SK-N-SH (cell line): ENCODE data around the gene HNRNPD. TPM values are rescaled to one million over a fixed set of nuclear protein-coding genes. Genes with fewer than 3 reads are reported as not detected.

Experiments
- CTCF ChIA-PET: fragments of 300-600, 350-600 bp; formaldehyde crosslinking; extraction: SDS; loops from one replicate; lab custom pipeline; 2021; lab: Yijun Ruan, JAX
- POLR2A ChIA-PET: fragments of 350-600 bp; sonication (Branson Sonifier 250); formaldehyde crosslinking; extraction: SDS; loops from one replicate; lab custom pipeline; 2020; ENCODE audit warnings: antibody characterized with exemption, inconsistent platforms; lab: Yijun Ruan, JAX
- DNase-seq: peaks from one replicate; pipeline ENCODE4 v3.0.0; 2012
- H2AFZ ChIP-seq: fragments of 200-600 bp; sonication (generic); 2 replicates; pipeline ENCODE4 v1.8.1; 2016; ENCODE audit warnings: antibody characterized with exemption, mild to moderate bottlenecking, low read depth
- H3F3A ChIP-seq: fragments of 200-600 bp; sonication (generic); replicated peaks from 2 replicates; pipeline ENCODE3; 2016; ENCODE audit warnings: antibody characterized with exemption, mild to moderate bottlenecking; ENCODE audit not compliant: insufficient read depth
- H3K27ac ChIP-seq, 2 experiments: fragments of 200-500 bp in 1 of 2; fragments of 200-600 bp in 1 of 2; sonication (Bioruptor generic) in 1 of 2; sonication (generic), shearing (Covaris generic) in 1 of 2; 2 replicates each; pipeline versions ENCODE4 v1.5.1 to v1.6.1; 2014 to 2016; ENCODE audit warnings: low read depth in 2 of 2, inconsistent platforms in 1 of 2, low read length in 1 of 2, mild to moderate bottlenecking in 1 of 2, mixed read lengths in 1 of 2
- H3K27me3 ChIP-seq: fragments of 200-600 bp; sonication (generic), shearing (Covaris generic); 2 replicates; pipeline ENCODE4 v1.6.1; 2016; ENCODE audit warnings: mixed run types; ENCODE audit not compliant: insufficient read depth
- H3K36me3 ChIP-seq, 2 experiments: fragments of 200-500 bp in 1 of 2; fragments of 200-600 bp in 1 of 2; sonication (Bioruptor generic) in 1 of 2; sonication (generic) in 1 of 2; replicated peaks in 1 of 2; 2 replicates each; pipeline versions ENCODE3 to v1.5.1; 2014 to 2016; ENCODE audit warnings: low read length in 1 of 2, mild to moderate bottlenecking in 1 of 2; ENCODE audit not compliant: insufficient read depth in 2 of 2, control insufficient read depth in 1 of 2
- H3K4me1 ChIP-seq, 2 experiments: fragments of 200-500 bp in 1 of 2; fragments of 200-600 bp in 1 of 2; sonication (Bioruptor generic) in 1 of 2; sonication (generic), shearing (Covaris generic) in 1 of 2; 2 replicates each; pipeline versions ENCODE4 v1.5.1 to v1.6.1; 2014 to 2016; ENCODE audit warnings: low read depth in 1 of 2, low read length in 1 of 2, mixed run types in 1 of 2; ENCODE audit not compliant: insufficient read depth in 2 of 2, control insufficient read depth in 1 of 2
- H3K4me2 ChIP-seq: fragments of 200-600 bp; sonication (generic), shearing (Covaris generic); 2 replicates; pipeline ENCODE4 v1.6.1; 2017; ENCODE audit warnings: mixed run types
- H3K4me3 ChIP-seq, 2 experiments: fragments of 200-500 bp in 1 of 2; fragments of 200-600 bp in 1 of 2; sonication (Bioruptor generic) in 1 of 2; sonication (generic), shearing (Covaris generic) in 1 of 2; 2 replicates each; pipeline versions ENCODE4 v1.5.1 to v1.8.1; 2014 to 2016; ENCODE audit warnings: low read depth in 2 of 2, inconsistent platforms in 1 of 2, low read length in 1 of 2, mild to moderate bottlenecking in 1 of 2, mixed read lengths in 1 of 2, moderate library complexity in 1 of 2
- H3K79me2 ChIP-seq: fragments of 200-600 bp; sonication (generic); 2 replicates; pipeline ENCODE4 v1.8.1; 2017; ENCODE audit warnings: mild to moderate bottlenecking; ENCODE audit not compliant: insufficient read depth
- H3K9ac ChIP-seq: fragments of 200-600 bp; sonication (generic); 2 replicates; pipeline ENCODE4 v1.6.1; 2017; ENCODE audit warnings: mixed run types
- H3K9me2 ChIP-seq: fragments of 200-600 bp; sonication (generic); 2 replicates; pipeline ENCODE4 v1.6.1; 2017; ENCODE audit warnings: mixed run types
- H3K9me3 ChIP-seq: fragments of 200-600 bp; sonication (generic); 2 replicates; pipeline ENCODE4 v1.6.1; 2017; ENCODE audit warnings: mixed run types, mild to moderate bottlenecking, moderate library complexity
- H4K20me1 ChIP-seq: fragments of 200-600 bp; sonication (generic); 2 replicates; pipeline ENCODE4 v1.6.1; 2017; ENCODE audit warnings: mild to moderate bottlenecking, mixed run types; ENCODE audit not compliant: insufficient read depth
- CTCF ChIP-seq: fragments of 200-600 bp; sonication (generic); IDR thresholded peaks from 2 replicates; pipeline ENCODE4 v1.6.1; 2017; ENCODE audit warnings: antibody characterized with exemption, mild to moderate bottlenecking, moderate library complexity
- ELF1 ChIP-seq: IDR thresholded peaks from 2 replicates; pipeline ENCODE4 v1.4.0; 2012
- EP300 ChIP-seq, 2 experiments: IDR thresholded peaks; 2 replicates each; pipeline versions ENCODE4 v1.4.0 to v1.6.1; 2012; ENCODE audit warnings: borderline replicate concordance in 1 of 2, low read depth in 1 of 2, low read length in 1 of 2
- FOXJ3 ChIP-seq: sonication (generic); formaldehyde crosslinking; IDR thresholded peaks from 2 replicates; pipeline ENCODE4 v1.5.1; 2020; ENCODE audit warnings: mild to moderate bottlenecking, missing genetic modification reagents
- FOXM1 ChIP-seq: IDR thresholded peaks from 2 replicates; pipeline ENCODE4 v1.4.0; 2012; ENCODE audit warnings: low read depth, mild to moderate bottlenecking
- GABPA ChIP-seq: IDR thresholded peaks from 2 replicates; pipeline ENCODE4 v1.4.0; 2012; ENCODE audit warnings: low read depth, mild to moderate bottlenecking
- IRF3 ChIP-seq: fragments of 150-350 bp; IDR thresholded peaks from 2 replicates; pipeline ENCODE4 v1.6.1; 2016; ENCODE audit warnings: mild to moderate bottlenecking, low read depth, low read length
- MAX ChIP-seq: IDR thresholded peaks from 2 replicates; pipeline ENCODE4 v1.4.0; 2012; ENCODE audit warnings: low read depth
- NFIC ChIP-seq: IDR thresholded peaks from 2 replicates; pipeline ENCODE4 v1.4.0; 2012; ENCODE audit warnings: borderline replicate concordance
- NRF1 ChIP-seq: IDR thresholded peaks from 2 replicates; pipeline ENCODE4 v1.6.1; 2012; ENCODE audit warnings: low read depth, mild to moderate bottlenecking, low read length
- POLR2AphosphoS5 ChIP-seq: IDR thresholded peaks from 2 replicates; pipeline ENCODE4 v1.6.1; 2012; ENCODE audit warnings: low read depth, low read length
- RCOR1 ChIP-seq: fragments of 150-350 bp; IDR thresholded peaks from 2 replicates; pipeline ENCODE4 v1.6.1; 2017; ENCODE audit warnings: antibody characterized with exemption, low read length
- REST ChIP-seq: IDR thresholded peaks from 2 replicates; pipeline ENCODE4 v1.6.1; 2012; ENCODE audit warnings: mild to moderate bottlenecking, low read depth, low read length, moderate library complexity
- RFX5 ChIP-seq: IDR thresholded peaks from 2 replicates; pipeline ENCODE4 v1.6.1; 2012; ENCODE audit warnings: mild to moderate bottlenecking, improper control_type of control experiment, low read length
- SIN3A ChIP-seq: IDR thresholded peaks from 2 replicates; pipeline ENCODE4 v1.6.1; 2012; ENCODE audit warnings: low read depth, mild to moderate bottlenecking, low read length, moderate library complexity, borderline replicate concordance
- SMC3 ChIP-seq: IDR thresholded peaks from 2 replicates; pipeline ENCODE4 v1.6.1; 2012; ENCODE audit warnings: low read depth, low read length, improper control_type of control experiment
- USF2 ChIP-seq: fragments of 150-350 bp; IDR thresholded peaks from 2 replicates; pipeline ENCODE4 v1.6.1; 2017; ENCODE audit warnings: antibody characterized with exemption, low read length, low read depth, borderline replicate concordance
- YY1 ChIP-seq: IDR thresholded peaks from 2 replicates; pipeline ENCODE4 v1.4.0; 2012; ENCODE audit warnings: low read depth, mild to moderate bottlenecking
- WGBS: methylation state at CpG from one replicate; pipeline ENCODE4 v1.1.6; 2017; ENCODE audit warnings: low lambda C conversion rate; 5-methylcytosine and 5-hydroxymethylcytosine counted together
- polyA plus RNA-seq, 3 experiments: library from polyadenylated mRNA; depleted of rRNA; stranded (reverse); fragments of >200 nt; gene quantifications; 2 replicates each; pipeline ENCODE4 v1.2.3, GENCODE V29; 2012

Gene HNRNPD
- polyA plus RNA-seq, 1 of the 3 experiments (the other 2 are of a cell fraction), result 286 TPM

GRCh38 chr4:82398263-82398662 is 24.5 kb upstream of the HNRNPD start:
- Histone ChIP-seq H3F3A (no peaks in the 10 kb centered on the region), H4K20me1 (no peaks in the 10 kb centered on the region), H3K4me3 (no peak overlapping the region), H3K9ac (no peak overlapping the region), H3K27me3 (no peaks in the 10 kb centered on the region), H3K79me2 (no peaks in the 10 kb centered on the region), H3K4me1 (no peaks in the 10 kb centered on the region), H2AFZ (no peak overlapping the region), H3K27ac (no peak overlapping the region), H3K9me3 (no peaks in the 10 kb centered on the region), H3K9me2 (no peaks in the 10 kb centered on the region), H3K36me3 (no peaks in the 10 kb centered on the region), H3K4me2 (no peak overlapping the region)
- 93% methylated on average over 1 of the region's 1 CpG for WGBS
- DNase-seq, result no peak
- no peak for TF ChIP-seq NFIC
- TF ChIP-seq SMC3, result no peak
- TF ChIP-seq NRF1, result no peak
- TF ChIP-seq REST, result no peak
- no peak for TF ChIP-seq FOXM1
- no peak for TF ChIP-seq POLR2AphosphoS5
- TF ChIP-seq YY1, result no peak
- TF ChIP-seq CTCF, result no peak
- no peak for TF ChIP-seq USF2
- TF ChIP-seq RFX5, result no peak
- no peak for TF ChIP-seq IRF3
- TF ChIP-seq RCOR1, result no peak
- no peak for TF ChIP-seq GABPA
- no peak for TF ChIP-seq FOXJ3
- no peak for TF ChIP-seq SIN3A
- TF ChIP-seq EP300 (IDR thresholded peaks at IDR 0.05; ENCODE audit: borderline replicate concordance in 1 of 2, low read depth in 1 of 2, low read length in 1 of 2), result no peak
- no peak for TF ChIP-seq MAX
- TF ChIP-seq ELF1, result no peak
- ChIA-PET CTCF (no interaction called here), POLR2A (interaction anchor here (1.8 kb wide), 1 partner anchor 31 kb away, joined by 6 read pairs; the partner anchor contains the start of gene HNRNPDL)
